Glomerular visceral epithelial cell (primary cell): ENCODE results near the gene ZSCAN32.

ENCODE experiments used
- DNase-seq: peaks from one replicate; pipeline ENCODE4 v3.0.0-alpha.2; 2016; ENCODE audit errors: extremely low spot score

The ZSCAN32 gene

GRCh38 chr16:3356118-3356517 is 44.7 kb downstream of the ZSCAN32 start:
- DNase-seq: no peak

GRCh38 chr16:3355589-3355988 is 45.2 kb downstream of the ZSCAN32 start, which contains the start of gene OR2C1:
Gene OR2C1, plus strand, starts transcription at chr16:3355889. Its CDS starts 52 bp downstream, at chr16:3355941.
- DNase-seq: no peak

GRCh38 chr16:3349175-3349574 is 51.6 kb downstream of the ZSCAN32 start:
- DNase-seq: no peak

- DNase-seq: no peak
Observed at GRCh38 chr16:3348547-3349167, 52.1 kb downstream of the ZSCAN32 start.

GRCh38 chr16:3347586-3347985 is 53.2 kb downstream of the ZSCAN32 start:
- no peak for DNase-seq

GRCh38 chr16:3346041-3346440 is 54.8 kb downstream of the ZSCAN32 start:
- no peak for DNase-seq
